Esophagus squamous epithelium (tissue), 4 donors: ENCODE measurements around the gene ZBTB45.

Source experiments
- CTCF ChIP-seq, 6 experiments: fragments of 450-650 bp in 4 of 6; fragments of 200-600 bp in 2 of 6; sonication (generic) in 2 of 6; IDR thresholded peaks; one replicate each; pipeline ENCODE4 v1.5.1; 2016 to 2019; ENCODE audit warnings: antibody characterized with exemption in 6 of 6, mild to moderate bottlenecking in 4 of 6, moderate library complexity in 4 of 6
- POLR2A ChIP-seq, 4 donors: fragments of 450-650 bp; IDR thresholded peaks; one replicate each; pipeline ENCODE4 v1.6.1; 2017; ENCODE audit warnings: antibody characterized with exemption in 4 of 4, mild to moderate bottlenecking in 4 of 4, moderate library complexity in 3 of 4

GRCh38 chr19:58551577-58552471 is 32.2 kb upstream of the ZBTB45 start:
- TF ChIP-seq CTCF (IDR thresholded peaks at IDR 0.05) (no peak), POLR2A (IDR thresholded peaks at IDR 0.05) (no peak)
